ENCODE results near the gene CTDSP2.

Gene CTDSP2

GRCh38 chr12:57817261-57817989 is 29.1 kb downstream of the CTDSP2 start:
- no peak for TF ChIP-seq EZH2phosphoT487 (IDR thresholded peaks at IDR 0.05; ENCODE audit: low read depth)
- no peak for TF ChIP-seq CTCF (IDR thresholded peaks at IDR 0.05; ENCODE audit: low read depth, low read length)
- Histone ChIP-seq H3K4me2 (ENCODE audit: low read length) (no peak overlapping the region), H4K20me1 (ENCODE audit: insufficient read depth, low read length) (no peaks in the 10 kb centered on the region)

GRCh38 chr12:57816855-57817151 is 29.7 kb downstream of the CTDSP2 start:
- no peak overlapping the region for H3K4me3 ChIP-seq (ENCODE audit: low read length)
- no peak overlapping the region for H2AFZ ChIP-seq (ENCODE audit: low read depth, low read length)
- H3K79me2 ChIP-seq (ENCODE audit: low read length), result no peaks in the 10 kb centered on the region
- H4K20me1 ChIP-seq (ENCODE audit: insufficient read depth, low read length), result no peaks in the 10 kb centered on the region
- no peaks in the 10 kb centered on the region for H3K4me1 ChIP-seq (ENCODE audit: low read length)
- no peaks in the 10 kb centered on the region for H3K9me3 ChIP-seq (ENCODE audit: insufficient read depth, low read length)
- no peaks in the 10 kb centered on the region for H3K27me3 ChIP-seq (ENCODE audit: low read depth, low read length)
- no peak overlapping the region for H3K27ac ChIP-seq (ENCODE audit: low read length)
- no peak overlapping the region for H3K4me2 ChIP-seq (ENCODE audit: low read length)
- TF ChIP-seq EZH2phosphoT487 (IDR thresholded peaks at IDR 0.05; ENCODE audit: low read depth), result no peak
- no peak for TF ChIP-seq CTCF (IDR thresholded peaks at IDR 0.05; ENCODE audit: low read depth, low read length)
- H3K36me3 ChIP-seq (replicated peaks; ENCODE audit: low read depth, low read length), result peaks cover 7% of the 10 kb centered on the region
- H3K9ac ChIP-seq (ENCODE audit: low read length), result no peak overlapping the region

More at GRCh38 chr12:57817261-57817989, 29.1 kb downstream of the CTDSP2 start:
- no peak overlapping the region for H2AFZ ChIP-seq (ENCODE audit: low read depth, low read length)
- no peak overlapping the region for H3K27ac ChIP-seq (ENCODE audit: low read length)
- H3K4me1 ChIP-seq (ENCODE audit: low read length), result no peaks in the 10 kb centered on the region
- H3K27me3 ChIP-seq (ENCODE audit: low read depth, low read length), result no peaks in the 10 kb centered on the region
- no peak overlapping the region for H3K4me3 ChIP-seq (ENCODE audit: low read length)
- no peak overlapping the region for H3K9ac ChIP-seq (ENCODE audit: low read length)
- no peaks in the 10 kb centered on the region for H3K79me2 ChIP-seq (ENCODE audit: low read length)
- peaks cover 8% of the 10 kb centered on the region for H3K36me3 ChIP-seq (replicated peaks; ENCODE audit: low read depth, low read length)
- no peaks in the 10 kb centered on the region for H3K9me3 ChIP-seq (ENCODE audit: insufficient read depth, low read length)

GRCh38 chr12:57816001-57816854 is 30.3 kb downstream of the CTDSP2 start:
- Histone ChIP-seq H3K27me3 (ENCODE audit: low read depth, low read length) (no peaks in the 10 kb centered on the region), H3K4me1 (ENCODE audit: low read length) (no peaks in the 10 kb centered on the region), H3K36me3 (replicated peaks; ENCODE audit: low read depth, low read length) (peaks cover 7% of the 10 kb centered on the region), H3K9me3 (ENCODE audit: insufficient read depth, low read length) (no peaks in the 10 kb centered on the region), H3K4me3 (ENCODE audit: low read length) (no peak overlapping the region), H2AFZ (ENCODE audit: low read depth, low read length) (no peak overlapping the region), H3K4me2 (ENCODE audit: low read length) (no peak overlapping the region), H3K9ac (ENCODE audit: low read length) (no peak overlapping the region), H4K20me1 (ENCODE audit: insufficient read depth, low read length) (no peaks in the 10 kb centered on the region), H3K79me2 (ENCODE audit: low read length) (no peaks in the 10 kb centered on the region), H3K27ac (ENCODE audit: low read length) (no peak overlapping the region)
- TF ChIP-seq CTCF (IDR thresholded peaks at IDR 0.05; ENCODE audit: low read depth, low read length) (no peak), EZH2phosphoT487 (IDR thresholded peaks at IDR 0.05; ENCODE audit: low read depth) (no peak)

GRCh38 chr12:57815177-57816000 is 31.1 kb downstream of the CTDSP2 start:
- Histone ChIP-seq H3K4me2 (ENCODE audit: low read length) (no peak overlapping the region), H2AFZ (ENCODE audit: low read depth, low read length) (no peak overlapping the region), H4K20me1 (ENCODE audit: insufficient read depth, low read length) (no peaks in the 10 kb centered on the region), H3K9me3 (ENCODE audit: insufficient read depth, low read length) (no peaks in the 10 kb centered on the region), H3K4me1 (ENCODE audit: low read length) (no peaks in the 10 kb centered on the region), H3K27ac (ENCODE audit: low read length) (no peak overlapping the region), H3K79me2 (ENCODE audit: low read length) (no peaks in the 10 kb centered on the region), H3K36me3 (replicated peaks; ENCODE audit: low read depth, low read length) (peaks cover 7% of the 10 kb centered on the region), H3K9ac (ENCODE audit: low read length) (no peak overlapping the region), H3K27me3 (ENCODE audit: low read depth, low read length) (no peaks in the 10 kb centered on the region), H3K4me3 (ENCODE audit: low read length) (no peak overlapping the region)
- TF ChIP-seq CTCF (IDR thresholded peaks at IDR 0.05; ENCODE audit: low read depth, low read length), result no peak
- TF ChIP-seq EZH2phosphoT487 (IDR thresholded peaks at IDR 0.05; ENCODE audit: low read depth), result no peak
